Umbilical cord (tissue), 2 donors: Measurements from ENCODE around the gene PRPF38A. TPM values are rescaled to one million over a fixed set of nuclear protein-coding genes. Genes with fewer than 3 reads are reported as not detected.

Experiments
- DNase-seq: peaks from one replicate; pipeline ENCODE4 v3.0.0-alpha.2; 2015; ENCODE audit warnings: low spot score
- total RNA-seq: library from RNA; depleted of rRNA; stranded (reverse); fragments of >200 nt; gene quantifications from one replicate; pipeline ENCODE4 v1.2.3, GENCODE V29; 2014; ENCODE audit warnings: low replicate concordance; ENCODE audit not compliant: insufficient read depth

PRPF38A gene
- total RNA-seq, 1 donor from 2014 or later: 9.4 TPM

GRCh38 chr1:52460694-52461093 lies 56.3 kb downstream of the PRPF38A start:
- DNase-seq: no peak

- DNase-seq: no peak
These were observed 57.4 kb downstream of the PRPF38A start for GRCh38 chr1:52461821-52462220.

GRCh38 chr1:52463891-52464290 lies 59.5 kb downstream of the PRPF38A start:
- DNase-seq: no peak

DNA sequence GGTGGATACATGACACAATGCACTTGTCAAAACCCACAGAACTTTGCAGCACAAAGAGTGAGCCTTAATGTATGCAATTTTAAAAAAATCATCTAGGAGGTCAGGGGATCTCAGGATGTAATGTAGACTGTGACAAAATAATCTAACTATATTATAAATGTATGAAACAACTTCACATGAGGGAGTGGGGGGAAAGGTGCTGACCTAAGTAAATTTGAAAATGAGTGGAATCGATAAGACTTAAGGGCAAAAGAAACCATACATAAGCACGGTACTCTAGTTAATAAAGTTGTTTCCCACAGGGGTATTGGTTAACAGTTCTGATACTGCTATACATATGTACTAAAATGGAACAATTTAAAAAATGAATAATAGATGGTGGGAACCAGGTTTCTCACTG lies 64.7 kb downstream of the PRPF38A start:
- no peak for DNase-seq

Other genes with a start within 250 kb of the PRPF38A start
- gene CC2D1B, start 38.4 kb upstream of the PRPF38A start, total RNA-seq: 11.3 TPM
- gene ORC1, start 179 bp upstream of the PRPF38A start, total RNA-seq: 0.48 TPM
- gene TUT4, start 148.5 kb downstream of the PRPF38A start, total RNA-seq: 87.4 TPM
- gene GPX7, start 197.8 kb downstream of the PRPF38A start, total RNA-seq: 96.8 TPM
- 2.2 TPM for gene SHISAL2A, start 228.6 kb downstream of the PRPF38A start, total RNA-seq